Activated CD4-positive, alpha-beta T cell treated with anti-CD3 and anti-CD28 coated beads, Interleukin-10, Interleukin-2, amounts not matched to agents 100 ng/mL and 50 ng/mL, durations not matched to agents 16 hours and 8 hours (primary cell): ENCODE data around the gene TAF1A.
"Not testable (repeated sequence)": the region's sequence is repeated elsewhere in the genome, so short reads cannot be mapped to it uniquely, and the experiment has no call there.

Experiments used
- DNase-seq: peaks from one replicate; pipeline ENCODE4 v3.0.0-alpha.2; 2020

TAF1A gene

DNA sequence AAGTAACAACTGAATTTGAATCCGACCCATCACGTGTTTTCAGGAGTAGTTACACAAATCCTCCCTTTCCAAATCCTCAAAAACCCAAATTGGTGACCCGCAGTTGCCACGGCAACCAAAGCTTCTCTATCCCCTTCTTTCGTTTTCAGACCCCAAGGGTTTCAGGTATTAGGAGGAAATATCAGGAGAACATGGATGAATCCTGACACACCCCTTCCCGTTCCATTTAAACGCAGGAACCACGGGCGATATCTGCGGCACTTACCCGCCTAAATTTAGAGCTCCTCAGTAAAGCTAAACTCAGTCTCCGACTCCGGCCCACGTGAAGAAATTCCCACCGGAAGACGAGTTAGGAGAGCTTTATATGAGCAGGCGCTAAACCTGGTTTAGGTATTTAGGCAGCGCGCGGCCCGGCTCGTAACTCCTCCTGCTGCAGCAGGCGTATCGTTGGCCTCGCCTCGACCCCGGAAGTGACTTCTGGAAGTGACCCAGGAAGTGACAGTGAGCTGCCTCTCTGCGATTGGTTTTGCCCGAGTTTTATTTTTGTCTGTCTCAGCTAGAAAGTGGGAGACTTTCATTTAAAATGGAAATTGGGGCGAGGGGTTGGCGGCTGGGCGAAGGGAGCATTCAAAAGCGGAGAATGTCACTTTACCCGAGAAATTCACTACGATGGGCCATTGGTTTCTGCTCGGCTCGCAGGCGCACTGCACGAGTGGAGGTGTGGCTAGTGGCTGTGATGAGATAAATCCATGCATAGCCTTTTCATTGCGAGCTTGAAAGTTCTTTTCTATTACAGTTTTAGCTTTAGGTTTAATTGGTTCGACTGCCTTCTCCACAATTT lies at the start of gene TAF1A:
TAF1A (minus strand) TSS at position 472 of the 841 bp plus-strand sequence.
- DNase-seq = peak; percentile 91

DNA sequence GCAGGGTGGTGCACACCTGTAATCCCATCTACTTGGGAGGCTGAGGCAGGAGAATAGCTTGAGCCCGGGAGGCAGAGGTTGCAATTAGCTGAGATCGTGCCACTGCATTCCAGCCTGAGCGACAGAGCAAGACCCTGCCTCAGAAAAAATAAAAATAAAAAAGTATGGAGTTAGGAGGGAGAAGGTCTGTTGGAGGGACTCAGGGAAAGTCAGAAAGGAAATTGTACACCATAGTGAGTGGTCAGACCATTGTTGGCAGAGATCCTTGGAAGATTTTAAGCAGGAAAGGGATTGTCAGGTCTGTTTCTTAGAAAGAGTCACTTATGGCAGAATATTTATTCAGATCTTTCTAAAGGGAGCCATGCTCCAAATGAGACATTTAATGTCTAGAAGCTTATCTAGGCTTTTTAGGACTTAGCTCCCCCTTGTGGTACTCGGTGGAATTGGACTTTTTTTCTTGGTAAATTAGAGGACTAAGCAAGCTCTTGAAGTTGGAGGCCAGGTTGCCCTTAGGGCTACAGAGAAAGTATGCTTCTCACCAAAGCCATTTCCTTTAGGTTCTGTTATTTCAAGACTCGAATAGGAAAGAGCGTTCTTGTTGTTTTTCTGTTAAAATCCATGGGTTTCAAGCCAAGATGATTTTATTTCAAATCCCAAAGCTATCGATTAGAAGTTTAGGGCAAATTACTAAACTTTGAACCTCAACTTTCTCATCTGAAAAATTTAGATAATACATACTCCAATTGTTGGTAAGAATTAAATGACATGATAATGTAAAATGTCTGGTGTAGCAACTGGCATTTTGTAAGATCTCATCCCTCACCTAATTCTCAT lies 44.7 kb upstream of the TAF1A start:
- DNase-seq = peak; percentile 80

DNA sequence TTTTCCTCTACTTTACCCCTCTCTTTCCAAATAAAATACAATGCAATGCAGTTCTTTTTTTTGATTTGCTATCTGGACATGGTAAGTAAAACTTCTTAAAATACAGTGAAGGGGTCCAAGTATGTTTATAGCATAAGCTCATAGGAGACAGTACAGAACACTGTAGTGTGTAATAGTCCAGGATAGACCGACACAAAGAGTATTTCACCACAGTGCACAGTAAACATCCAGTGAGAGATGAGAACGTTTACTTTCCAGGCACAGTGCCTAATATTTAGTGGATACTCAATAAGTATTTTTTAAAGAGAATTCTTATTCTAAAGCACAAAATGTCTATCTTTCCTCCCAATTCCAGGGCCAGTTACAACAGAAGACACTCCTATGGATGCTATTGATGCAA lies 43.0 kb upstream of the TAF1A start:
- DNase-seq = no peak

DNA sequence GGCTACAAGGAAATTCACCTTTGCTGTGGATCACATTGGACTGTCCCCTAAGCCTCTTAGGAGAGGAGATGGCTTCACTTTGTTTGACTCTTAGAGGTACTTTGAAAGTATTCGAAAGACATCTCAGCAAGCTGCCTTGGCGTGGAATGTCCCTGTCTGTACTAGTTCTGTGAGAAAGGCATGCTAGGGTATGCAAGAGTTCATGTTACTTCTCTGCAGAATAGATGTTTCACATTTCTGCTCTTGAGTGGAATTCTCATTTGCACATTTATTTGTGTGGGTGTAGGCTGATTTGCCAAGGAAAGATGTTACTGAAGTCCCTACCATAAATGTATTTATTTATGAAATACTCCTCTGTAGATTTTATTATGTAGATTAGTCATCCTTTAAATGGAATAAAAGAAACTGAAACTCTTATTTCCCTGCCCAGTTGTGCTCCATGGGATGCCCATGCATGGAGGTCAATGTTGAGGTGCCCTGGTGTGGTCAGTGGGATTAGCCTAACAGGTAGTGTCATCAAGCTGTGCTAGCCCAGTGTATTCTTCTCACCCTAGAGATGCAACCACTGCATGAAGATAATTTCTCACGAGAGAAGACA lies 42.0 kb upstream of the TAF1A start:
- no peak for DNase-seq

DNA sequence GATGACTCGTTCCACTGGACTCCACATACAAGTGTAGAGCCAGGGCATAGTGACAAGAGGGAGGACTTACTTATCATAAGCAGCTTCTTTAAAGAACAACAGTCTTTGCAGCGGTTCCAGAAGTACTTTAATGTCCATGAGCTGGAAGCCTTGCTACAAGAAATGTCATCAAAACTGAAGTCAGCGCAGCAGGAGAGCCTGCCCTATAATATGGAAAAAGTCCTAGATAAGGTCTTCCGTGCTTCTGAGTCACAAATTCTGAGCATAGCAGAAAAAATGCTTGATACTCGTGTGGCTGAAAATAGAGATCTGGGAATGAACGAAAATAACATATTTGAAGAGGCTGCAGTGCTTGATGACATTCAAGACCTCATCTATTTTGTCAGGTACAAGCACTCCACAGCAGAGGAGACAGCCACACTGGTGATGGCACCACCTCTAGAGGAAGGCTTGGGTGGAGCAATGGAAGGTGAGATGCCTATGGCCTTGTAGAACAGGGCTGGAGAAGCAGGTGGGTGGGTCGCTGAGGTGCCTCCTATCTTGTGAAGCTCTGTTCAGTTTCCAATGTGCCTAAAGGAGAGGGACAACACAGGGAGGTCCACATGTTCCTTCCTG lies 40.3 kb upstream of the TAF1A start:
- DNase-seq = no peak

DNA sequence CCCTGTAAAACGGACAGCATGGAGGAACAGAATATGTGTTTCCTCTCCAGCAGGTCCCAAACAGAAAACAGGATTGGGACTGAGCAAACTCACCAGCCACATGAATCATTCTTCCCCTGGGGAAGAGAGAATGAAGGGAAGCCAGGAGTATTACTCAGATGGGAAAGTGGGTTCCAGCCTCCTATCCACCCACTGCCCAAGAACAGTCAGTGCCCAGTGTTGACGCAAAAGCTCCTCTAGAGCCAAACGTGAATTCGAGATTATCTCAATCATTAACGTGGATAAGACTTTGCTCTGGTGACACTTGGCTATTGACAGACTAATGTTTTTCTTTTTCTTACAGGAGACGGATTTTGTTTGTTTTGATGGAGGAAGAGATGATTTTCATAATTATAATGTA lies 37.5 kb upstream of the TAF1A start:
- no peak for DNase-seq

DNA sequence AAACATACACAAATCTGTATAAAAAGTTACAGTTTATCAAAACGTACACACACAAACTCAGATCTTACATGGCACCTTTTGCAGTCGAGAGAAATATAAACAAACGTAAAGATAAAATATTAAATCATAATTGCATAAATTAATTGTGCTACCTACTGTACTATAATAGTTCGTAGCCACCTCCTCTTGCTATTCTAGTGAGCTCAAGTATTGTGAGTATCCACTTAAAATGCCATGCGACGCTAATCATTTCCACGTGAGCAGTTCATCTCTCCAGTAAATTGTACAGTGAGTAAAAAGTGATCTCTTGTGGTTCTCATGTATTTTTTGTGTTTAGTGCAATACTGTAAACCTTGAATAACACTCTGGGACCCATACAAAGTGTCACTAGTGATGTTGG lies 34.5 kb upstream of the TAF1A start:
- DNase-seq = no peak

DNA sequence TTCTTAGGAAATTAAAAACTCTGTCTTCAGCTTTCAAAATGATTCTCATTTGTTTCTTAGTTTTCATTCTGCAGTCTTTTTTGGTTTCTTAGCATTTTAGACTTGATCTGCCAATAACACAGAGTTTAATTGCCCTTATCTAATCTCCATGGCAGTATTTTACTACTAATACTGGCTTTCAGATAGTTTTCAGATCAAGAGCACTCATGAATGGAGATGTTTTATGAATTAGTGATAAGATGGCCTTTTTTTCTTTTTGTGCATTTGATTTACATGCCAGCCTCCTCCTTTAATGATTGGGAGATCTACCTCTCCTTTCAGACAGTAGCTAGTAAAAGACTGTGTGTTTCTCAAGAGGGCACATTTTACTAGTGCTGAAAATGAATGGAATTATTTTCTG lies 33.7 kb upstream of the TAF1A start:
- no peak for DNase-seq

DNA sequence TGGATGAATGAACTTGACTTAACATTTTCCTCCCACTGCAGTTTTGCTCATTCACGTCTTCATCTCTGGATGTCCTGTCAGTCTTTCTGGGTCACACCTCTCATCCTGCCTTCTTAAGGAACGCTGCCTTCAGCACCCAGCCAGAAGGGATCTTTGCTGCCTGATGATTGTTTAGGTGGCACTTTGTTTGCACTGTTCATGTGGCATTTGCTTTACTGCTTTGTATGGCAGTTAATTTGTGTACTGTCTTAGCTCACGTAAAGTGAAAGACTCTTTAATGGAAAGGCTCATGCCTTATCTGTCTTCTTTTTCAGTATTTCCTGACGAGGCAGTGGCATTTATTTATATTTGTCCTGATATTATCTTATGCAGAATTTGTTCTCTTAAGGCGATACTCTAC lies 33.0 kb upstream of the TAF1A start:
- DNase-seq = no peak

DNA sequence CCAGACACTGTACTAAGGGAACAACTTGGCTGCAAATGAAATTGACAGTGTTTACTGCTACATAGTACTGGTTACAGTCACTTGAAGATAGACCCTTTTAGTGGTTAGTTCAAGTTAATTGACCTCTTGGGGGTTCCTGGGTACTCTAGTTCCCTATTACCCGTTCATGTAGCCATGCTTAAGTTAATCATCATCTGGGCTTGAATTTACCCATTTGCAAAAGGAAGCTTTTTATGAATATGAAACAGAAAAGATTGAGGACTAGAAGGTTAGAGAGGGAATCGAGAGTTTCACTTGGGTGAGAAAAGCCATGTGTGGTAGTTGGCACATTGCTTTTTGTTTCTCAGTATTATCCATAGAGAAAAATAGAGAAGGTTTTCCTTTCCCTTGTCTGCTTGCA lies 30.8 kb upstream of the TAF1A start:
- DNase-seq = no peak

DNA sequence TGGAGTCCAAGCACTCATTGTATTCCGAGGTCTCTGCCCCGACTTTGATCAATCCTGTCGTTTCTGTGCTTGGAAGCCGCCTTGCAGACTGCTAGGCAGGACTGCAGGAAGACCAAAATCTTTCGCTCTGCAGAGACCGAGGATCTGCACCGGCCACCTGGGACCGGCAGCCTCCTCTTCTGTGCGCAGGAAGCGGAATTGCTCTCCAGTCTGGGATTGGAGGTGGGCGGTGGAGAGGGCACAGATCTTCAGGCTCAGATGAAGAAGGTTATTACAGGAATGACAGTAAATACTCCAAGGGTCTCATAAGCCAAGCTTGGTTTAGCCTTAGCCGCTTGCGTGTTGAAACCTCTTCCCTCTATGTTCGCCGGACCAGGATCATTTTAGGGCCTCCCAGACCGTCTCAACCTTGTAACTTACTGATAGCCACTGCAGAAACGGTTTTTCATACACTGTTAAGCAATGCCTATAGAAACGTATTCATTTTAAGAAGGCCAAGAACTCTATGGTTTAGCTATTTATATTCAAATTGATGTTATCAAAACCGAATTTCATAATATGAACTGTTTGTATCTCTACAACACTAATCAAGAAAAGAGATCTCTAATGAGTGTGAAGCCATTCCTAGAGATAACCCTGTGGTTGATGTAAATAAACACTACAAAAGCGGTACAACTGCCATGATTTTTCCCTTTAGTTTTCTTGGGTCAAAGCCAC lies 29.3 kb upstream of the TAF1A start:
- DNase-seq = peak; percentile 28

DNA sequence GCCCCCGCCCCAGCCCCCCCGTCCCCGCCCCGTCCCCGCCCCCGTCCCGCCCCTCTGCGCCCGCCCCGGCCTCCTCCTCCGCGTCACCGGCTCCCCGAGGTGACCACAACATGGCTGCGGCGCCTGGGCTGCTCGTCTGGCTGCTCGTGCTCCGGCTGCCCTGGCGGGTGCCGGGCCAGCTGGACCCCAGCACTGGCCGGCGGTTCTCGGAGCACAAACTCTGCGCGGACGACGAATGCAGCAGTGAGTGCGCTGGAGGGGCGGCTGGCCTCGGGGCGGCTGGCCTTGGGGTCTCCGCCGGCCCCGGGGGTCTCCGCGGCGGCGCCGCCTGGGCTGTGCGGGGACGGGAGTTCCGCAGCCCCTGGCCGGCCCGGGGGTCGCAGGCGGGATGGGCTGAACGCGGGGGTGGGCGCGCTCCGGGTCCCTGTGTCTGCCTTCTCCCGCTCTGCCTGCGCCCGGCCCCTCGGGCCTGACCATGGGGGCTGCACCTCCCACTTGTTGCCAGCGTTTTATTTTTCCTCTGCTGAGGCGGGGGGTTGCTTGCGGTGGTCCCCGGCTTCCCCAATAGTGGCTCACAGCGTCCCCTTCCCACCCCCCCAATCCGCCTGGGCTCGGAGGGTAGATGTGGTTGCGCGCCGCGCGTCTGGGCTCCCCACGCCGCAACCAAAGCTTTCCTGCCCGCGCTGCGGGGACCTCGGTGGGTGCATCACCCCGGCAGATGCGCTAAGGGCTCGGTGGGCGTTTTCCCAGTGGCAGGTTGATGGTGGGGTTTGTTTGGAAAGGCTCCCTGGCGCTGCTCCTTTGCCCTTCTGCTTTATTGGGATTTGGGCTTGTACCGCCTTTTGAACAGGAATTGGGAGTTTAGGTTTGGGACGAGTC lies 28.5 kb upstream of the TAF1A start, which contains the start of gene MIA3:
MIA3 (plus strand) TSS at position 97 of the 879 bp plus-strand sequence; CDS start at position 111, 14 bp downstream.
- DNase-seq = peak; percentile 15

DNA sequence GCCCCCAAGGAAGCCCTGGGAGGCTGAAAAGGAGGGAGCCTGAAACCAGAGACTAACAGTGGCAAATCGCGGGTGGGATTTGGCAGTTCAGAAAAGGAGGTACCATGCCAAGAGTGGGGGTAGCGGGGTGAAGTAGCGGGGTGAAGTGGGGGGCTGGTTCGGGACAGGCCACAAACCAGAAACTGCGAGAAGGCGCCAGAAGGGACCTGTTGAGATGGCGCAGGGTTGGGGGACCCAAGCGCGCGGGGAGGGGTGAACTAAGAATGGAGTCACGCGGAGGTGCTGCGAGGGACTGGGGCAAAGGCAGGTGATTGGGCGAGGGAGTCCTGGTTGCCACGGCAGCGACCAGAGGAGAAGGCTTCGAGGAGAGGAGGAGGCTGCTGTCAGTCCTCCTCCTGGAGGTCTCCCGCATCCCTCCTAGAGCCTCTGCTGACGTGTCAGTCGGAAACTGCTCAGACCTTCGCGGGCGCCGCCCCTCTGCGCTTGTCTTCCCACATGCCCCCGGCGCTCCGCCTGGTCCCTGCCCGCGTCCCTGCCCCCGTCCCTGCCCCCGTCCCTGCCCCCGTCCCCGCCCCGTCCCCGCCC lies 27.7 kb upstream of the TAF1A start:
- DNase-seq = peak; percentile 94

DNA sequence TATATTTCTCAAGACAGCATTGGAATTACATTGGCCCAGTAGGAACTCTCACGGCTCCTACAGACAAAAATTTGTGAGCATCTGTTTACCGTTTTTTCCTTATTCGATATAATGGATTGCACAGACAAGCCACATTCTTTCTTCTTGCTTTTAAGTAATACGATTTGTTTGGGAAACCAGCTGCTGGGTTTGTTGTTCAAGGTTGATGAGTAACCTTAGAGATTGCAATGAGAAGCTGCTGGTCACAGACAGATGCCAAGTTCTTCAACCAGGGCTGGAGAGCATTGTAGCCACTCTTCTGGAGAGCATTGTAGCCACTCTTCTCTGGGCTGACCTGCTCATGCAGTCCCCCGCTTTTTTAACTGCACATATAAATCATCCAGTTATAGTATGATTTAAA lies 26.8 kb upstream of the TAF1A start:
- no peak for DNase-seq

DNA sequence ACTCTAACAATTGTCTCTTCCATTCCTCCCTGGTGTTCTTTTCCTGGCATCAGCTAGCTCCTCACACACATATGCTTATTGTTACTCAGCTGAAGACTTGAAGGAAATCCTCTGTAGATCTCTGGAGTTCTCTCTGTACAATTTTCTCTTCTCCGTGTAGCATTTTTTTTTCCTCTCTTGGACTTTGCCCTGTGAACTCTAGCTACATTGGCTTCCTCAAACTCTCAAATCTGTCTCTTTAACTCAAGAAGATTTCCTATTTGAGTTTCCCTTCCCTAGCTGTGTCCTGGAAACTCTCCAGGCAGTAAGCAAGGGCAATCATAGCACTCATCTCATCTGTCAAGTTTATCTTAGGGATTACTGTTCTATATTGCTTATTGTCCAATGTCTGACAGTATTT lies 23.9 kb upstream of the TAF1A start:
- no peak for DNase-seq

DNA sequence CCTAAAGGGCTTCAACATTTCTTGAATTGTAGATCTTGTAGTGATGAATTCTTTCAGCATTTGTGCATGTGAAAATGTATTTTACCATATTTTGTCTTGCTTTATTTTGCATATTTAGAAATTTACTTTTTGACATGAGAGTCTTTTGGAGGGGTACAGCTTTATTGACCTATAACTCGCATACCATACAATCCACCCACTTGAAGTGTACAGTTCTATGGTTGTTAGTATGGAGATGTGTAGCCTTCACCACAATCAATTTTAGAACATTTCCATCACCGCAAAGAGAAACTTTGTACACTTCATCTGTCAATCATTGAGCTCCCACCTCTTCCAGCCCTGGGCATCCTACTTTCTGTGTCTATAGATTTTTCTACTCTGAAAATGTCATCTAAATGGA lies 21.0 kb upstream of the TAF1A start:
- DNase-seq = no peak

DNA sequence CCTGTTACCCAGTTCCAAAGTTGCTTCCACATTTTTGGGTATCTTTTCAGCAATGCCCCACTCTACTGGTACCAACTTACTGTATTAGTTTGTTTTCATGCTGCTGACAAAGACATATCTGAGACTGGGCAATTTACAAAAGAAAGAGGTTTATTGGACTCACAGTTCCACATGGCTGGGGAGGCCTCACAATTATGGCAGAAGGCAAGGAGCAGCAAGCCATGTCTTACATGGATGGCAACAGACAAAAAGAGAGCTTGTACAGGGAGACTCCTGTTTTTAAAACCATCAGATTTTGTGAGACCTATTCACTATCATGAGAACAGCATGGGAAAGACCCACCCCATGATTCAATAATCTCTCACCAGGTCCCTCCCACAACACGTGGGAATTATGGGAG lies 19.4 kb upstream of the TAF1A start:
- DNase-seq = not testable (repeated sequence)

DNA sequence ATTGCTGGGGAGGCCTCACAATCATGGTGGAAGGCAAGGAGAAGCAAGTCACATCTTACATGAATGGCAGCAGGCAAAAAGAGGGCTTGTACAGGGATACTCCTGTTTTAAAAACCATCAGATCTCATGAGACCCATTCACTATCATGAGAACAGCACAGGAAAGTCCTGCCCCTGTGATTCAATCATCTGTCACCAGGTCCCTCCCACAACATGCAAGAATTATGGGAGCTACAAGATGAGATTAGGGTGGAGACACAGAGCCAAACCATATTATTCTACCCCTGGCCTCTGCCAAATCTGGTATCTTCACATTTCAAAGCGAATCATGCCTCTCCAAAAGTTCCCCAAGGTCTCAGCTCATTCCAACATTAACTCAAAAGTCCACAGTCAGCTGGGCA lies 17.0 kb upstream of the TAF1A start:
- no peak for DNase-seq

DNA sequence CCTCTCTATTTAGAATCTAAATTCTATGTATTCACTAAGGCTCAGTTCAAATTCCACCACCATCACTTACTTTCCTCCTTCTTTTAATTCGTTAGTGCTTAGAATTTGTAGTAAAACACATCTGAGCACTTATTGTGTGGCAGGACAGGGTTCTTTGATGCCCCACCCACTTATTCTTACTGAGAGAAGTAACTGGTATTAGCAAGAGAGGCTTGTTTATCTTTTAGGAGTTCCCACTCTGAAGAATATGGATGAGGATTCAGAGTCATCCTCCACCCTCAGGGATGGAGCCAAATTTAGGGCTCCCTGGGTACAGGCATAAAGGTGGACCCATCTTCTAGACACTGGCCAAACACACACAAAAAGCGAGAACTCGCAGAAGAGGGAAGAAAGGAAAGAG lies 11.5 kb upstream of the TAF1A start:
- DNase-seq = no peak

DNA sequence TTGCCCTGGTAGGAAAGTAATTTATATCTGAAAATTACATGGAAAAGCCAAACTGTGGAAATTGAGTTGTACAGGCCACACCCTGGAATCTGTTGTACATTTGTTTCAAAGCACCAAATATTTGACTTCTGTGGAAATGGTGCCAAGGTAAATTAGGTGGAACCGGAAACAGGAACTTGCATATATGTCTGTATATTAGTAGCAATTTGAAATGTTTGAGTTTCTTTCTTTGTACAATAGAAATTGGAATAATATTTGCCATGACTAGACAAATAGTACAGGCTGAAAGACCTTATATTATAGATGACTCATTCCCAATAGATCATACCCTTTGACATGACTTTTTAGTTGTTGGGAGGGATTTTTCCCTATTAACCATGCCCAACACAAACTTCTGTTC lies 10.5 kb upstream of the TAF1A start:
- DNase-seq = no peak

DNA sequence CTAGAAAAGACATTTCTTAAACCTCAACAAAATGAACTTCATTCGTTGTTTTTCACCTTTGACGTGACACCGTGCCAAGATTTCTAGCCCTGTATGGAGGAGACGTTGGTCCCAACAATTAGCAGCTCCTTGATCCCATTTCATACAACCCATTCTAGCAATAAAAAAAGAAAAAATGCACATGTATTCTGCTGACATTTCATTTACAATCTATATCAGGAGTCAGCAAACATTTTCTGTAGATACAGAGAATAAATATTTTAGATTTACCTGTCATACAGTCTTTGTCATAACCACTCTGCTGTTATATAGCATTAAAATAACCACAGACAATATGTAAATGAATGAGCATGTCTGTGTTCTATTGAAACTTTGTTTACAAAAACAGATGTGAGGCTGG lies 7.0 kb upstream of the TAF1A start:
- DNase-seq = no peak
